Fibroblast of mammary gland (primary cell): ENCODE measurements around the gene ILF2.

Experiments
- DNase-seq: peaks from one replicate; pipeline ENCODE4 v3.0.0-alpha.2; 2010; ENCODE audit warnings: low read depth
- H3K4me3 ChIP-seq: 2 replicates; pipeline ENCODE4 v1.5.1; 2011; ENCODE audit warnings: low read depth, mild to moderate bottlenecking, low read length, moderate library complexity; ENCODE audit not compliant: control insufficient read depth
- TF ChIP-seq, protein P1 (sequence below): conservative IDR thresholded peaks from 2 replicates; pipeline ENCODE4 v1.5.1; 2011; ENCODE audit warnings: low read depth, low read length, inconsistent platforms; ENCODE audit not compliant: control insufficient read depth, insufficient read depth

Gene ILF2

DNA sequence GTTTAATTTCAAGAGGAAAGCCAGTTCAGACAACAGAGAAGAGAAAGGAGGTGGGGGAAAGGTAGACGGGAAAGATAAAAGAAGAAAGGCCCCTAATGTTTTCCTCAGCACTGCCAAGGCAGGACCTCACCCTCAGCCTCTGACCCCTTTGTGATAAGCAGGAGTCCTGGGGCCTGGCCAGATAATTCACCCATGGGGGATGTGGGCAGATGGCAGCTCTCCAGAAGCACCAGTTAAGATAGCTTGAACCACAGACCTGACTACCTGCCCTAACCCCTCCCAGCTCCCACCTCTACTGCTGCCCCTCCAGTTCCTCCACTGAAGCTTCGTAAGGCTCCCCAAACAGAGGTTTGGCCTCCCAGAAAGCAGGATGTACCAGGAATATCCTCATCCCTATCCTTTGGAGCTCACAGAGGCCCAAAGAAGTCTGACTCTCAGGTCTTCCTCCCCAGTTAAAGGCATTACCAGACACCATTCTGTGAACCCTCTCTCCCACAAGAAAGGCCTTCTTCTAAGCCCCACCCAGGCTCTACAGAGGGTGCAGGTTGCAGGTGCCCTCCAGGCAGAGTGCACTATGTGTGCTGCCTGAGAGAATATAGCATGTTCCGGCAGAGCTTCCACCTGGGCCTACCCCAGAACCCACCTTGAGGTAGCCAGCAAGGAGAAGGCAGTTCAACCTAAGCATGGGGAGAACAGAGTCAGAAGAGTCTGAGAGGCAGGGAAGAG lies 21.5 kb downstream of the ILF2 start:
- H3K4me3 ChIP-seq = no peak overlapping the region
- no peak for DNase-seq
- TF ChIP-seq, protein P1, sequence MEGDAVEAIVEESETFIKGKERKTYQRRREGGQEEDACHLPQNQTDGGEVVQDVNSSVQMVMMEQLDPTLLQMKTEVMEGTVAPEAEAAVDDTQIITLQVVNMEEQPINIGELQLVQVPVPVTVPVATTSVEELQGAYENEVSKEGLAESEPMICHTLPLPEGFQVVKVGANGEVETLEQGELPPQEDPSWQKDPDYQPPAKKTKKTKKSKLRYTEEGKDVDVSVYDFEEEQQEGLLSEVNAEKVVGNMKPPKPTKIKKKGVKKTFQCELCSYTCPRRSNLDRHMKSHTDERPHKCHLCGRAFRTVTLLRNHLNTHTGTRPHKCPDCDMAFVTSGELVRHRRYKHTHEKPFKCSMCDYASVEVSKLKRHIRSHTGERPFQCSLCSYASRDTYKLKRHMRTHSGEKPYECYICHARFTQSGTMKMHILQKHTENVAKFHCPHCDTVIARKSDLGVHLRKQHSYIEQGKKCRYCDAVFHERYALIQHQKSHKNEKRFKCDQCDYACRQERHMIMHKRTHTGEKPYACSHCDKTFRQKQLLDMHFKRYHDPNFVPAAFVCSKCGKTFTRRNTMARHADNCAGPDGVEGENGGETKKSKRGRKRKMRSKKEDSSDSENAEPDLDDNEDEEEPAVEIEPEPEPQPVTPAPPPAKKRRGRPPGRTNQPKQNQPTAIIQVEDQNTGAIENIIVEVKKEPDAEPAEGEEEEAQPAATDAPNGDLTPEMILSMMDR = no peak

DNA sequence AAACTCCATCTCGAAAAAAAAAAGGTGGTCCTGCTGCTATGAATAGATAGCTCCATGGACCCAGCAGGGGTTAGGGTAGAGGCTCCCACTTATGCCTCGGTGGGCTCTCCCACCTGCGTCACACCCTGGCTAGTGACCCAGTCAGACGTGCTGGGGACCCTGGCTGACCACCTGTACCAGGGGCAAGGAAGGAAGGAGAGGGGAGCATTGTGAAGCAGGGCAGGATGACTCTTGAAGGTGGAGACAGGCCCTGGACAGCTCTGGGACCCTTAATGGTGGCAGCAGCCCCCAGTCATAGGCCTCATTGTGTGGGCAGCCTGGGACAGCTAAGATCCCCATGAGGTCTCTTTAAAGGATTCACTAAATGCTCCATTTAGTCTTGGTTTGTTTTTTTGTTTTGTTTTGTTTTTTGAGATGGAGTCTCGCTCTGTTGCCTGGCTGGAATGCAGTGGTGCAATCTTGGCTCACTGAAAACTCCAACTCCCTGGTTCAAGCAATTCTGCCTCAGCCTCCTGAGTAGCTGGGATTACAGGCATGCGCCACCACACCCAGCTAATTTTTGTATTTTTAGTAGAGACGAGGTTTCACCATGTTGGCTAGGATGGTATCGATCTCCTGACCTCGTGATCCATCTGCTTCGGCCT lies 22.7 kb downstream of the ILF2 start:
- DNase-seq = no peak
- no peak overlapping the region for H3K4me3 ChIP-seq
- TF ChIP-seq, protein P1 = no peak

DNA sequence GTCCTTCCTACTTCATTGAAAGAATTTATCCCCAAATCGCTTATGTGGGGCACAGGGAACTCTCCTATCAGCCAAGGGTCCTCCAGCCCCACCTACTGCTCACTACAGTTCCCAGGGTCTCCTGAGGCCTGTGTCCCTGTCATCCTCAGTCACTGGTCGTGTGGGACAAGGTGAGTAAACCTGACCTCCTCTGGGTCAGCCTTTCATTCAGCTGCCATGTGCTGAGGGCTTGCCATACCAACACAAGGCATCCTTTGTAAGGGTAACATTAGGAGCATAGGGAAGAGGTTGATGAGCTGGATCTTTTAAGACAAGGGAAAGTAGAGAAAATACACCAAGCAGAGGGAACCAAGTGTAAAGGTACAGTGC lies 23.5 kb downstream of the ILF2 start:
- TF ChIP-seq, protein P1 = no peak
- DNase-seq = no peak
- no peak overlapping the region for H3K4me3 ChIP-seq

DNA sequence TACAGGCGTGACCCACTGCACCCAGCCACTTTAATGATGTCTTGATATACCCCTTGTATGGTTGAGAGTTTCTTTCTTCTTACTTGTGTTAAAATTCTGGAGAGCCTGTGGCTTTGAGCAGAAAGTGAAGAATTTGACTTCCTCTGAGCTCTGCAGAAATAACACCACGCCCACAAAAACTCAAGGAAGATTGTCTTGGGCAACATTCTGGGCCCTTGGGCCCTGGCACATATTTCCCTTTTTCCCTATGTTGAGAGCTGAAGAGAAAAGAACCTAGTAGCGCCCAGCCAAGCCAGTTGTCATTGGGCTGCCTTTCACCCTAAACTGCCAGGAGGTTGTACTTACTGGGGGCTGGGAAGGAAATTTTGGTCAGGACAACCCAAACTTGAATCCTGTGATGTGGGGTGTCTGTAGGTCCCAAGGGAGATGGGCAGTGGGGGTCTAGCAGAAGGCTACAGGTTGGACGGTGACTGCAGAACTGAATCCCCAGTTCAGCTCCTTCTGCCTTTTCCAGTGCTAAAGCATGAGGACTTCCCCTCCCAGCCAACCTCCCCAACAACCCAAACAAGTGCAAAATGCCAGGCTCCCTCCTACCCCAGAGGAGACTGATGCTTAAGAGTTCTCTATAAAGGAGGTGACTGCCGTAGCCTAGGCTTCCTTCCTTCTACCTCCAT lies 24.0 kb downstream of the ILF2 start:
- H3K4me3 ChIP-seq = no peak overlapping the region
- no peak for DNase-seq
- TF ChIP-seq, protein P1 = no peak

DNA sequence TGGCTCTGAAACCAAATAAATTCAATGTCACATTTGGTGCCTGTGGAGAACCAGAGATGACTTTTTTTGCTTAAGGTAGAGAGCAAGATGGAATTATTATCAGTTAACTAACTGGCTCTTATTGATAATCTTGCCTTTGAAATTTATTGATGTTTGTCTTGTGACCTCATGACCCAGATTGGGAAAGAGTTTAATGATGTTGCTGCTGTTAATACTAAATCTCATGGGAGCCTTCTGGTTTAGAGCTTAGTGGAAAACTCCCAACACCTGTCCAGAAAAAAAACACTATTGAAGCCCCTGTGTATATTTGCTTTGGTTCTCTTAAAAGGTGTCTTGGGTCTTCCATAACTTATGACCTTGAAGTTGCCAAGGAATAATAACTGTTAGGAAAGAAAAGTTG lies 27.0 kb downstream of the ILF2 start:
- no peak for DNase-seq
- no peak overlapping the region for H3K4me3 ChIP-seq
- TF ChIP-seq, protein P1 = no peak

DNA sequence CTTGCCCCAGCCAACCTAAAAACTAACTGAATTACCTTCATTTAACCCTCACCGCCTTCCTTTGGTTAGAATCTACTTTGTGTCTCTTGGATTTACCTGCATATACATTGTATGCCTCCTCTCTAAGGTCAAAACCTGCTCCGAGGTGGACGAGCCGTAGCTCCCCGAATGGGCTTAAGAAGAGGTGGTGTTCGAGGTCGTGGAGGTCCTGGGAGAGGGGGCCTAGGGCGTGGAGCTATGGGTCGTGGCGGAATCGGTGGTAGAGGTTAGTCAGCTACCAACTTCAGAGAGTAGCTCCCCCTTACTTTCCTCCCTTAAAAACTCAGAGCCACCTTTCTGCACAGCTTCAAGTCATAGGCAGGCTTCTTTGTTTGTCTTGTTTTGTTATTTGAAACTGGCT lies 27.7 kb downstream of the ILF2 start:
- H3K4me3 ChIP-seq = no peak overlapping the region
- DNase-seq = no peak
- TF ChIP-seq, protein P1 = no peak
